K562 (cell line): ENCODE results near the gene ANKRD24. TPM values are rescaled to one million over a fixed set of nuclear protein-coding genes. Genes with fewer than 3 reads are reported as not detected.

Experiments used
- BCL6 ChIP-seq: fragments of 250-450 bp; sonication (Bioruptor Pico); IDR thresholded peaks from 2 replicates; pipeline ENCODE4 v1.4.0; 2020
- BCLAF1 ChIP-seq, 2 experiments: fragments of 450-650 bp in 1 of 2; IDR thresholded peaks; 2 replicates each; pipeline ENCODE4 v1.6.1; 2011 to 2017; ENCODE audit warnings: low read depth in 2 of 2, antibody characterized with exemption in 1 of 2, borderline replicate concordance in 1 of 2, low read length in 1 of 2, mild to moderate bottlenecking in 1 of 2, mixed read lengths in 1 of 2; ENCODE audit not compliant: control insufficient read depth in 1 of 2
- E2F5 ChIP-seq: sonication (generic); formaldehyde crosslinking; IDR thresholded peaks from 2 replicates; pipeline ENCODE4 v1.8.0; 2022; ENCODE audit warnings: mild to moderate bottlenecking, missing genetic modification reagents
- E2F8 ChIP-seq: fragments of 450-650 bp; IDR thresholded peaks from 2 replicates; pipeline ENCODE4 v1.7.1; 2018; ENCODE audit warnings: mild to moderate bottlenecking, low read depth; ENCODE audit not compliant: partially characterized antibody
- ETV5 ChIP-seq: sonication (generic); formaldehyde crosslinking; IDR thresholded peaks from 2 replicates; pipeline ENCODE4 v1.4.0; 2020; ENCODE audit warnings: low read depth, mild to moderate bottlenecking, missing genetic modification reagents
- KDM1A ChIP-seq, 2 experiments: fragments of 450-650 bp; IDR thresholded peaks; 2 replicates each; pipeline ENCODE4 v1.6.1; 2016; ENCODE audit warnings: mild to moderate bottlenecking in 2 of 2
- KLF1 ChIP-seq: fragments of 450-650 bp; IDR thresholded peaks from 2 replicates; pipeline ENCODE4 v1.6.1; 2016; ENCODE audit warnings: missing genetic modification characterization, missing compliant biosample characterization
- KLF10 ChIP-seq: fragments of 250-450 bp; sonication (Bioruptor Pico); IDR thresholded peaks from 2 replicates; pipeline ENCODE4 v1.6.1; 2021; ENCODE audit warnings: matching md5 sums
- MEF2D ChIP-seq: conservative IDR thresholded peaks from 2 replicates; pipeline ENCODE4 v1.6.1; 2016; ENCODE audit warnings: low read depth, missing genetic modification characterization, missing compliant biosample characterization
- PHTF2 ChIP-seq: fragments of 250-450 bp; sonication (Bioruptor Pico); IDR thresholded peaks from 2 replicates; pipeline ENCODE4 v1.5.0; 2021; ENCODE audit warnings: mild to moderate bottlenecking
- RNF2 ChIP-seq: sonication (generic); IDR thresholded peaks from 2 replicates; pipeline ENCODE4 v1.6.1; 2016
- RUNX1 ChIP-seq: sonication (generic); IDR thresholded peaks from 2 replicates; pipeline ENCODE4 v1.6.1; 2016; ENCODE audit warnings: antibody characterized with exemption, low read depth
- SIRT6 ChIP-seq: IDR thresholded peaks from one replicate; pipeline ENCODE4 v1.6.1; 2012; ENCODE audit warnings: low read depth, mild to moderate bottlenecking, control low read depth, inconsistent platforms, low read length, moderate library complexity
- STAT6 ChIP-seq: sonication (generic); formaldehyde crosslinking; IDR thresholded peaks from 2 replicates; pipeline ENCODE4 v1.8.1; 2023; ENCODE audit warnings: mild to moderate bottlenecking, missing genetic modification reagents
- ZFP36 ChIP-seq: fragments of 150-350 bp; IDR thresholded peaks from 2 replicates; pipeline ENCODE4 v1.6.1; 2018; ENCODE audit warnings: low read length, low read depth; ENCODE audit not compliant: partially characterized antibody
- ZNF143 ChIP-seq: sonication (generic); formaldehyde crosslinking; IDR thresholded peaks from 2 replicates; pipeline ENCODE4 v1.9.0; 2022; ENCODE audit warnings: mild to moderate bottlenecking, missing genetic modification reagents
- ZNF282 ChIP-seq: sonication (generic); formaldehyde crosslinking; IDR thresholded peaks from 2 replicates; pipeline ENCODE4 v1.8.1; 2023; ENCODE audit warnings: missing genetic modification reagents
- ZZZ3 ChIP-seq: fragments of 450-650 bp; IDR thresholded peaks from 2 replicates; pipeline ENCODE4 v1.6.1; 2016; ENCODE audit warnings: antibody characterized with exemption, mild to moderate bottlenecking, moderate library complexity
- polyA plus RNA-seq, 8 experiments: library from polyadenylated mRNA; depleted of rRNA in 4 of 8; stranded (reverse) in 5 of 8; unstranded in 3 of 8; fragments of >200 nt; fragmentation: Nextera tagmentation in 2 of 8; fragmentation: Illumina TruSeq in 1 of 8; extraction: Ambion mirVana in 2 of 8; extraction: Trizol in 1 of 8; gene quantifications; 2 replicates each; pipeline versions ENCODE4 v1.2.1 to v1.2.3, GENCODE V29; 2011 to 2014; ENCODE audit warnings: inconsistent platforms in 1 of 8, missing spikeins in 1 of 8
- total RNA-seq, 7 experiments: library from RNA; depleted of rRNA in 6 of 7; stranded (reverse); fragments of >200 nt in 6 of 7; fragmentation: Illumina TruSeq in 2 of 7; extraction: Trizol in 2 of 7; gene quantifications; 2 replicates each; pipeline versions ENCODE4 v1.2.1 to v1.2.3, GENCODE V29; 2011 to 2021; ENCODE audit warnings: low replicate concordance in 1 of 7
- TF ChIP-seq, protein P1 (sequence below), 2 experiments: fragments of 450-650 bp in 1 of 2; sonication (generic) in 1 of 2; formaldehyde crosslinking in 1 of 2; IDR thresholded peaks in 1 of 2; conservative IDR thresholded peaks in 1 of 2; 2 replicates each; pipeline versions ENCODE4 v1.6.1 to v1.8.1; 2016 to 2023; ENCODE audit warnings: mild to moderate bottlenecking in 2 of 2, moderate library complexity in 2 of 2, inconsistent platforms in 1 of 2, missing genetic modification reagents in 1 of 2

ANKRD24 gene
- total and polyA plus RNA-seq, 9 of the 15 experiments (the other 6 are each of a cell fraction or from before 2014, with no cell fraction given): 0.07 to 0.12 (median 0.09) TPM; not detected in 5

GRCh38 chr19:4216846-4217245 lies 34.4 kb downstream of the ANKRD24 start (continued):
- TF ChIP-seq E2F8 (no peak), PHTF2 (no peak), E2F5 (CRISPR knock-in tag) (0 out of 2 replicates have a peak, but pooled peaks have one; percentile 71), STAT6 (CRISPR knock-in tag) (no peak), KDM1A (IDR thresholded peaks at IDR 0.05) (peak in 1 of 2 experiments; percentile 39; a peak in 1 of 4 replicates), KLF10 (CRISPR knock-in tag) (no peak), RNF2 (no peak), BCL6 (CRISPR knock-in tag) (no peak), RUNX1 (no peak), BCLAF1 (IDR thresholded peaks at IDR 0.05; ENCODE audit: borderline replicate concordance in 1 of 2, control insufficient read depth in 1 of 2, low read depth in 2 of 2, low read length in 1 of 2) (0 out of 4 replicates have a peak, but pooled peaks of 1 of the 2 experiments have one; percentile 11), MEF2D (tag) (no peak), ZZZ3 (no peak), ZNF143 (CRISPR knock-in tag) (no peak), ETV5 (CRISPR knock-in tag) (no peak), ZFP36 (no peak), KLF1 (no peak), SIRT6 (no peak), ZNF282 (CRISPR knock-in tag) (no peak)
- TF ChIP-seq, protein P1, sequence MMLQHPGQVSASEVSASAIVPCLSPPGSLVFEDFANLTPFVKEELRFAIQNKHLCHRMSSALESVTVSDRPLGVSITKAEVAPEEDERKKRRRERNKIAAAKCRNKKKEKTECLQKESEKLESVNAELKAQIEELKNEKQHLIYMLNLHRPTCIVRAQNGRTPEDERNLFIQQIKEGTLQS (IDR thresholded peaks at IDR 0.05): no peak
- TF ChIP-seq, protein P1 (CRISPR knock-in tag; conservative IDR thresholded peaks at IDR 0.05): no peak
